ENCODE measurements around the gene STK32B. TPM values are rescaled to one million over a fixed set of nuclear protein-coding genes. Genes with fewer than 3 reads are reported as not detected.

The STK32B gene
- total and polyA plus RNA-seq, 8 donors: 0.55 to 6.6 (median 1.6) TPM

- TF ChIP-seq CTCF (IDR thresholded peaks at IDR 0.05): no peak
- WGBS, 2 donors: 65 to 73% methylated on average over 17 of the region's 17 CpGs
- H3K27me3 ChIP-seq: no peaks in the 10 kb centered on the region
- intact Hi-C loops (cut with DNase I): no loop called here
- H3K4me3 ChIP-seq: no peak overlapping the region
- no peaks in the 10 kb centered on the region for H3K9me3 ChIP-seq
- FAIRE-seq (no peak), ATAC-seq (no peak), DNase-seq (no peak)
- H3K27ac ChIP-seq: no peak overlapping the region
- H3K4me1 ChIP-seq: no peaks in the 10 kb centered on the region
- no peaks in the 10 kb centered on the region for H3K36me3 ChIP-seq
These were observed 395.4 kb downstream of the STK32B start for GRCh38 chr4:5446595-5447226.

GRCh38 chr4:5447755-5448154 lies 396.5 kb downstream of the STK32B start:
- H3K4me1 ChIP-seq: no peaks in the 10 kb centered on the region
- ATAC-seq: no peak
- DNase-seq: no peak
- no peaks in the 10 kb centered on the region for H3K27me3 ChIP-seq
- no peak for FAIRE-seq
- intact Hi-C loops (cut with DNase I): no loop called here
- WGBS, 2 donors: 55 to 67% methylated on average over 3 of the region's 3 CpGs
- TF ChIP-seq CTCF (IDR thresholded peaks at IDR 0.05): no peak
- H3K36me3 ChIP-seq: no peaks in the 10 kb centered on the region
- no peaks in the 10 kb centered on the region for H3K9me3 ChIP-seq
- H3K4me3 ChIP-seq: no peak overlapping the region
- H3K27ac ChIP-seq: no peak overlapping the region

GRCh38 chr4:5448221-5448620 lies 396.9 kb downstream of the STK32B start:
- peak in 1 of 6 donors; percentile 36 for DNase-seq
- Histone ChIP-seq H3K4me1 (no peaks in the 10 kb centered on the region), H3K27me3 (no peaks in the 10 kb centered on the region), H3K9me3 (no peaks in the 10 kb centered on the region), H3K36me3 (no peaks in the 10 kb centered on the region), H3K4me3 (no peak overlapping the region), H3K27ac (no peak overlapping the region)
- 12 to 18% methylated on average over 10 of the region's 10 CpGs for WGBS, 2 donors
- peak in 1 of 4 donors; percentile 34 for ATAC-seq
- no peak for FAIRE-seq
- no peak for TF ChIP-seq CTCF (IDR thresholded peaks at IDR 0.05)
- intact Hi-C loops (cut with DNase I): no loop called here

- no peak for FAIRE-seq
- TF ChIP-seq CTCF (IDR thresholded peaks at IDR 0.05): no peak
- WGBS, 2 donors: 81 to 83% methylated on average over 4 of the region's 4 CpGs
These were observed 400.0 kb downstream of the STK32B start for GRCh38 chr4:5451243-5451642.

GRCh38 chr4:5452156-5452555 lies 400.9 kb downstream of the STK32B start:
- WGBS, 2 donors: 78 to 82% methylated on average over 7 of the region's 7 CpGs

More at GRCh38 chr4:5451243-5451642, 400.0 kb downstream of the STK32B start:
- H3K4me3 ChIP-seq: no peak overlapping the region
- no peaks in the 10 kb centered on the region for H3K36me3 ChIP-seq
- no peaks in the 10 kb centered on the region for H3K27me3 ChIP-seq
- intact Hi-C loops (cut with DNase I): no loop called here
- no peak for ATAC-seq
- H3K4me1 ChIP-seq: no peaks in the 10 kb centered on the region
- no peak overlapping the region for H3K27ac ChIP-seq
- no peak for DNase-seq
- H3K9me3 ChIP-seq: no peaks in the 10 kb centered on the region

More at GRCh38 chr4:5452156-5452555, 400.9 kb downstream of the STK32B start:
- Histone ChIP-seq H3K4me3 (no peak overlapping the region), H3K4me1 (no peaks in the 10 kb centered on the region), H3K27ac (no peak overlapping the region), H3K9me3 (no peaks in the 10 kb centered on the region), H3K27me3 (no peaks in the 10 kb centered on the region), H3K36me3 (no peaks in the 10 kb centered on the region)
- ATAC-seq: no peak
- DNase-seq: no peak
- FAIRE-seq: no peak
- TF ChIP-seq CTCF (IDR thresholded peaks at IDR 0.05): no peak
- intact Hi-C loops (cut with DNase I): no loop called here
